Fibroblast of skin of back (primary cell): ENCODE data around the gene HOXC10.

ENCODE experiments used
- DNase-seq: peaks from one replicate; pipeline ENCODE4 v3.0.0-alpha.2; 2013

HOXC10 gene

GRCh38 chr12:53977596-53978445, 7.1 kb upstream of the HOXC10 start:
- DNase-seq, result no peak

DNA sequence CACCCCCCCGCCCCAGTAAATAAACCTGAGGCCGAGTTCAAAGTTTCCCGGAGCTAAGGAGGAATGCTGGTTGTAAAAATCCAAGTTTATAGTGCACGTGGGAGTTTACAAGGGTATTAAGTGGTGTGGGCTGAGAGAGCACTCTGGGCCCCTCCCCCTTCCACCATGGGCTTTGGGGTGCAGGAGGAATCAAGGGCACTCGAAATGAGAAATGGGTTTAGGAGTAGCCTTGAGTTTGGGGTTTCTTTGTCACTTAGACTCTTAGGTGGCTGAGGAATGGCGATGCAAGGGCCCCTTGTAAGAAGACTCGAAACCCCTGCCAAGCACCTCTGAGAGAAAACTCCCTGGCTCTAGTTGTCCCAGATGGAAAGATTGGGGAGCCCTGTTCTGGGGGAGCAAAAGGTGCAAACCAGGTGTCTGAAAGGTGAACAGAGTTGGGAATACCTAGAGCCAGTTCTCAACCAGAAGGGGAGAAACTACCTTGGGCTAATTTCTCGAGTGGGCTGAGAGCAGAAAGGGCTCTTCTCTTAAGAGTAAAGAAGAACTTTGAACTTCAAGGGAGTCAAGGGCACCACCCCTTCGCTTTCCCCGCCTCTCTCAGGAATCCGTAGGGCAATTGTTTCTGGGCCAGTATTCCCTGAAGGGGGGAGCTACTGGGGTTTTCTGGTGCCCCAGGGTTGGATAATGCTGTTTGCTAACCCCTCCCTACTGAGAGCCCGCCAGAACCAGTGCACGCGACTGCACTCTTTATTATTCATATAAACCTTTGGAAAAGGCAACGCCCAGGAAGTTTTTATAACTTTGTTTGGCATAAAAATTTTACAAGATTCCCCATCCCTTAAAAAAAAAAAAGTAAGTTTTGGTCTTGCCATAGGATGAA, 6.2 kb upstream of the HOXC10 start:
- DNase-seq, result no peak

GRCh38 chr12:53980104-53980801, 4.7 kb upstream of the HOXC10 start:
- DNase-seq, result no peak

GRCh38 chr12:53980802-53981496, 4.0 kb upstream of the HOXC10 start:
- DNase-seq, result no peak

GRCh38 chr12:53981634-53982565, 3.0 kb upstream of the HOXC10 start:
- no peak for DNase-seq

GRCh38 chr12:53982648-53983567, 2.0 kb upstream of the HOXC10 start:
- DNase-seq, result no peak

- no peak for DNase-seq
Observed at GRCh38 chr12:53983568-53983949, 1.4 kb upstream of the HOXC10 start.

DNA sequence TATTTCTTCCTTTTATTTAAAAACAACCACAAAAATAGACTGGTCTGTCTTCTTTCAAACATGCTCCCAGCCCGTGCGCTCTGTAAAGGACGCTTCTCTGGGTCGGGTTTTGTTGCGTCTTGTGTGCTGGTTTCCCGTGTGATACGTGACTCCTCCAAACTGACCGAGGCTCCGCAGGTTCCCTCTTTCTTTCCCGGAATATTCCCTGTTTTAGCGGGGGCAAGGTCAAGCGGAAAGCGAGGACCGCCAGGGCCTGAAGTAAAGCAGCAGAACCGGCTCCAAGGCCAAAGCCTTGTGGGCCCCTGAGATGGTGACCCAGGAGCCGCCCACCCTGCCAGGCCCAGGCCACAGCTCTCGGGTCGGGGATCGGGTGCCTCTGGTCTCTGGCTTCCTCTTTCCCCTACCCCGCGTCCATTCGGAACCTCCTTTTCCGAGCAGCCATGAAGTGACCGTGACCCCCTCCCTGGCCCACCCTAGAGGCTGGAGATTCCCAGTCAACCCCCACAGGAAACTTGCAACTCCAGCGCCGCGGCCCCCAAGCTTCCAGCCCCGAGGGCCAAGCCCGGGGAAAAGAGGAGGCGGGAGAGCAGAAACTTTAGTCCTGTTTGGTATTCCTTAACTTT, 885 bp upstream of the HOXC10 start:
- no peak for DNase-seq

DNA sequence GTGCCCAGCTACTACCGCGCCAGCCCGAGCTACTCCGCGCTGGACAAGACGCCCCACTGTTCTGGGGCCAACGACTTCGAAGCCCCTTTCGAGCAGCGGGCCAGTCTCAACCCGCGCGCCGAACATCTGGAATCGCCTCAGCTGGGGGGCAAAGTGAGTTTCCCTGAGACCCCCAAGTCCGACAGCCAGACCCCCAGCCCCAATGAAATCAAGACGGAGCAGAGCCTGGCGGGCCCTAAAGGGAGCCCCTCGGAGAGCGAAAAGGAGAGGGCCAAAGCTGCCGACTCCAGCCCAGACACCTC, 697 bp downstream of the HOXC10 start:
- no peak for DNase-seq

DNA sequence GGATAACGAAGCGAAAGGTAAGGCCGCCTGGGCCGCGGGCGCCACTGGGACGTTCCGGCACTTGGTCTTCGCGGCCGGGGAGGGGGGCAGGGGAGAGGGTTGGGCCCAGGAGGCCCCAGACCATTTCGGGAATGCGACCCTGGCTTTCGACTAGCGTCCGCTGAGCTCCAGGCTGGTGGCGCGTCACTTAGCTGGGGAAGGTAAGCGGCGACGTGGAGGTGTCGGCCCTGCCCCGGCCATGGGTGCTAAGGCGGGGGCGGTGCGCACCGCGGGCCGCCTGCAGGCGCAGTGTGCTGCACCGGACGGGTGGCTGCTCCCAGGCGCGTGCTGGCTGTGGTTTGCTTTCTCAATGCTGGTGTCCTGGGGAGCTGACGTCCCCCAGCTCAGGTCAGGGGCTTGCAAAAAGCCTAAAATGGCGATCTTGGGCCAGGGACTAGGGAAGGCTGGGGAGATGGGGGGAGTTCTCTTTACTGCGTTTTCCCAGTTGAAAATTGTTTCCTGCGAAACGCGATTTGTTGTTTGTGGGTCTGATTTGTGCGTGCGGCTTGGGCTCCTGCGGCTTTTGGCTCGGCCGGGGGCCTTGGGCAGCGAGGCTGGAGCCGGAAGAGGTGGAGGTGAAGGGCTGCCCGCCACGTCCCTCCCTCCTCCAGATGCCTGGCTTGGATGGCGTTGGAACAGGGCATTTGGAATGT, 1.2 kb downstream of the HOXC10 start:
- DNase-seq, result no peak

DNA sequence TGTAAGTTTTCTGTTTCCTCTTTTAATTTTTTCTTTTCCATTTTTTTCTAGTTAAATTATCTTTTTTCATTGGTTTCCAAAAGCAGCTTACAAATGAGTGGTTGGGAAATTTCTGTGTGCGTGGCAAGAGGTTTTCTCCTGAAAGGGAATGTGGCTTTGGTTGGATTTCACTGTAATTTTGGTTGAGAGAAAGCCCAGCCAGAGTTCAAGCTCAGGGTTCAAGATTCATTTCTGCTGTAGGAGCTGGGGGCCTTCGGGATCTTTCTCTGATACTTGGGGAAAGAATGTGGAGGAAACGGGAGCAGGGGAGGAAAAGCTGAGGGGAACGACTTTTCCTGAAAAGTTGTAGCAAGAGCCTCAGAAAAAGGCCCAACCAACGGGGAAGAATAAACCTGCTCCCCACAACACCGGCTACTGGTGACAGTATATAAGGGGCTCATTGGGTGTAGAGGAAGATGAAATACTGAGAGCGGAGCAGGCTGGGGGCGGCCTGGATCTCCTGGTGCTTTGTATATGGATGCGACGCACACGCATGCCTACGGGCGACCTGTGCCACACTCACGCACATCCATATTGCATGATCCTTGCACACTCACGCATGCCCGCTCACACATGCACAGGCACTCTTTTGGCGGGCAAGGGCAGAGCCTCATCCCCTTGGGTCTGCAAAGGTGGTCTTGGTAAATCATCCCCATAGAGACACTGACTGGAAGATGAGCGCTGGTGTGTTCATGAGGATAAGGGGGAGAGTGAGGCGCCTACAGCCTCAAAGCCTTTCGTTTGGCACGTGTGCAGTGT, 1.9 kb downstream of the HOXC10 start:
- DNase-seq, result no peak

GRCh38 chr12:53987787-53988230, 2.9 kb downstream of the HOXC10 start:
- no peak for DNase-seq

DNA sequence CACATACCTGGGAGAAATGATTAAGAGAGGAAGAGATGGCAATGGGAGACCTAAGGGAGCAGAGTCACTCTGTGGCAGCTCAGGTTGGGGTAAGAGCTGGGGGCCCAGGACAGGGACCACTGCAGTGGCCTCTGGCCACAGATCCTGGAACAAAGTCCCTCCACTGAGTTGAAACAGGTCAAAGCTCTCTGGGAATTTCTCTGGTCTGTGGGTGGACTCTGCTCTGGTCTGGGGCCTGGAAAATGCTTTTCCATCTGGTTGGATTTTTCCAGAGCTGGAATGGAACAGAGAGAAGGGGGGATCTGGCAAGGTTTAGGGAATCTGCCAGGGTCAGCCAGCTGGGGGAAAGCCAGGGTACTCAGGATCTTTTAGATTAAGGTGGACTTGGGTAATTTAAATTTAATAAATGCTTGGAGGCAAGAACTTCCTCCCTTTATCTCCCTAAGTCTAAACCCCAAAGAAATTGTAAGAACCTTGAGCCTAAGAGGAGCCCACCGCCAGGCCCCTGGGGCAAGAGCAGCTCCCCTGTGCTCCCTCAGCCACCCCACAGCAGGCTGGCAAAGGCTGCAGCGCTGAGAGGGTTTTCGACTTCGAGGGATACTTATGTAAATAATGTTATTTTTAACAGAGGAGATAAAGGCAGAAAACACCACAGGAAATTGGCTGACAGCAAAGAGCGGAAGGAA, 3.7 kb downstream of the HOXC10 start:
- DNase-seq, result no peak

- no peak for DNase-seq
Observed at GRCh38 chr12:53989227-53990113, 4.5 kb downstream of the HOXC10 start.

DNA sequence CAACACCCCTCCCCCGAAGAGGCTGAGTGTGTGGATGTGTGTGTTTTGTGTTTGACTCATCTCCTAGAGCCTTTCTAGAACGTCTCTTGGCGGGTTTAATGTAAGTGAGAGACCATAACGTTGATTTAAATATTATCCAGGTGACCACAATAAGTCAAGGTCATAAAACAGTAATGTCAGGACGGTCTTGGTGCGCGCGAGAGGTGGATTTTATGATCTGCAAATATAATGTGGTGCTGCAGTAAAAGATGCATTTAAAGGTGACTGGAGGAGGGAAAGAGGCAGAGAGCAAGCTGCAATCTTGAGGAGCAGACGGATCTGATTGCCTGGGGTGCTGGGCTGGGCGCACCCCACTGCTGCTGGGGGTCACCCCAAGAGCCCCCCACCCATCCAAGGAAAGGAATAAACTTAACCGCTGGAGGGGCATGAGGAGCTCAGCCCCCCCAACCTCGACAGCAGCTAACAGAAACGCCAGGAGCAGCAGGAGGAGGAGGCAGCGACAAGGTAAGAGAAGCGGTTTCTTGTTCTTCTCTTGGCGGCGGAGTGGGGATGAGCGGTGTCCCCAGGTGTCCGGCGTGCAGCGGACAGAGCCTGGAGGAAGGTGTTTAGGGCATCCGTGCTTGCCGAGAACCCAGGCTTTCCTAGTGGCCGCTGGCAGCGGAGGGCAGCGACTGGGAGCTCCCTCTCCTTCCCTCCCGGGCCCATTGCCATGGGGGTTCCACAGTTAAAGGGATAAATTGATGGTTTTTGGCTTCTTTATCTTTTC, 5.5 kb downstream of the HOXC10 start:
- DNase-seq, result no peak

DNA sequence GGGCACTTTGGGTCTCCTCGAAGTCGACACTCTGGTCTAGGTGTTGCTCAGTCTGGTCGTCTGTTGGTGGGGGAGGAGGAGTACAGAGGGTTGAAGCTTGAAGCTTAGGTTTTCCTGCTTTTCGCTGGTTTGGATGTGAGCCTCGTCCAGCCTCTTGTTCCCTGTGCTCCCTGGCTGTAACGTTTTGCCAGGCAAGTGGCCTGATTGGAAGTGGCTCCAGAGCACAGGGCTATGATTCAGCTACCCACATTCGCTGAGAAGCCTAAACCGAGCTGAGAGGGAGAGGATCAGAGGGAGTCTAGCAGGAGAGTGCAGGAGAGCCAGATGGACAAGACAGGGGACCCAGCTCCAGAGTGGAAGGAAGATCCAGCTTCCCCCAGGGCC, 6.1 kb downstream of the HOXC10 start:
- no peak for DNase-seq
